HCT116 (cell line): ENCODE measurements around the gene LRIG3.

Experiments
- POLR2A ChIP-seq: IDR thresholded peaks from 2 replicates; pipeline ENCODE4 v1.7.0; 2011; ENCODE audit warnings: borderline replicate concordance; ENCODE audit not compliant: insufficient read depth, insufficient read length; ENCODE audit errors: extremely low read depth
- RAD21 ChIP-seq: IDR thresholded peaks from 2 replicates; pipeline ENCODE4 v1.6.1; 2012; ENCODE audit warnings: low read depth, mild to moderate bottlenecking
- TF ChIP-seq, protein P1 (sequence below): IDR thresholded peaks from 2 replicates; pipeline ENCODE4 v1.6.1; 2012; ENCODE audit warnings: low read depth
- TF ChIP-seq, protein P2 (sequence below), 3 experiments: fragments of 200-600 bp in 1 of 3; sonication (generic) in 1 of 3; IDR thresholded peaks in 2 of 3; conservative IDR thresholded peaks in 1 of 3; 2 replicates each; pipeline ENCODE4 v1.5.1; 2012 to 2017; ENCODE audit warnings: low read depth in 2 of 3, low read length in 2 of 3, antibody characterized with exemption in 1 of 3, borderline replicate concordance in 1 of 3, control low read depth in 1 of 3, mild to moderate bottlenecking in 1 of 3, mixed read lengths in 1 of 3, mixed run types in 1 of 3, moderate library complexity in 1 of 3; ENCODE audit not compliant: insufficient read depth in 1 of 3
- TF ChIP-seq, protein P3 (sequence below): IDR thresholded peaks from 2 replicates; pipeline ENCODE4 v1.6.1; 2012

DNA sequence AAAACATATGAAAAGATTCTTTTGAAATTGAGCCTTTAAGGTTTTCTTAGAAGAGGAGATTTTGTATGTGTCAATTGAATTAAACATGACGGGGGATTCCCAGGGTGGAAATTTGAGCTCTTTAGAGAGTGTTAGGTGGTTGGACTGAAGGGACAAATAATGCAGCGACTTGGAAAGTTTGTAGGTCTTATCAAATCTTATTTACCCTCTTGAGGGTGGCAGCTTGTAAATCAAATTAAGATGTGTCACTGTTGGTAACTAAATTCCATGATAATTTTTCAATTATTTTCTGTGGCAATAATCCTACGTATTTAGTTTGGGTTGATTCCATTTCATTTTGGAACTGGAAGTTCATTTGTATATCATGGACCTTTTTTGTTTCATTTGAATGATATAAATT is 33.7 kb upstream of the LRIG3 start:
- TF ChIP-seq, protein P1, sequence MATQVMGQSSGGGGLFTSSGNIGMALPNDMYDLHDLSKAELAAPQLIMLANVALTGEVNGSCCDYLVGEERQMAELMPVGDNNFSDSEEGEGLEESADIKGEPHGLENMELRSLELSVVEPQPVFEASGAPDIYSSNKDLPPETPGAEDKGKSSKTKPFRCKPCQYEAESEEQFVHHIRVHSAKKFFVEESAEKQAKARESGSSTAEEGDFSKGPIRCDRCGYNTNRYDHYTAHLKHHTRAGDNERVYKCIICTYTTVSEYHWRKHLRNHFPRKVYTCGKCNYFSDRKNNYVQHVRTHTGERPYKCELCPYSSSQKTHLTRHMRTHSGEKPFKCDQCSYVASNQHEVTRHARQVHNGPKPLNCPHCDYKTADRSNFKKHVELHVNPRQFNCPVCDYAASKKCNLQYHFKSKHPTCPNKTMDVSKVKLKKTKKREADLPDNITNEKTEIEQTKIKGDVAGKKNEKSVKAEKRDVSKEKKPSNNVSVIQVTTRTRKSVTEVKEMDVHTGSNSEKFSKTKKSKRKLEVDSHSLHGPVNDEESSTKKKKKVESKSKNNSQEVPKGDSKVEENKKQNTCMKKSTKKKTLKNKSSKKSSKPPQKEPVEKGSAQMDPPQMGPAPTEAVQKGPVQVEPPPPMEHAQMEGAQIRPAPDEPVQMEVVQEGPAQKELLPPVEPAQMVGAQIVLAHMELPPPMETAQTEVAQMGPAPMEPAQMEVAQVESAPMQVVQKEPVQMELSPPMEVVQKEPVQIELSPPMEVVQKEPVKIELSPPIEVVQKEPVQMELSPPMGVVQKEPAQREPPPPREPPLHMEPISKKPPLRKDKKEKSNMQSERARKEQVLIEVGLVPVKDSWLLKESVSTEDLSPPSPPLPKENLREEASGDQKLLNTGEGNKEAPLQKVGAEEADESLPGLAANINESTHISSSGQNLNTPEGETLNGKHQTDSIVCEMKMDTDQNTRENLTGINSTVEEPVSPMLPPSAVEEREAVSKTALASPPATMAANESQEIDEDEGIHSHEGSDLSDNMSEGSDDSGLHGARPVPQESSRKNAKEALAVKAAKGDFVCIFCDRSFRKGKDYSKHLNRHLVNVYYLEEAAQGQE = no peak
- TF ChIP-seq, protein P2, sequence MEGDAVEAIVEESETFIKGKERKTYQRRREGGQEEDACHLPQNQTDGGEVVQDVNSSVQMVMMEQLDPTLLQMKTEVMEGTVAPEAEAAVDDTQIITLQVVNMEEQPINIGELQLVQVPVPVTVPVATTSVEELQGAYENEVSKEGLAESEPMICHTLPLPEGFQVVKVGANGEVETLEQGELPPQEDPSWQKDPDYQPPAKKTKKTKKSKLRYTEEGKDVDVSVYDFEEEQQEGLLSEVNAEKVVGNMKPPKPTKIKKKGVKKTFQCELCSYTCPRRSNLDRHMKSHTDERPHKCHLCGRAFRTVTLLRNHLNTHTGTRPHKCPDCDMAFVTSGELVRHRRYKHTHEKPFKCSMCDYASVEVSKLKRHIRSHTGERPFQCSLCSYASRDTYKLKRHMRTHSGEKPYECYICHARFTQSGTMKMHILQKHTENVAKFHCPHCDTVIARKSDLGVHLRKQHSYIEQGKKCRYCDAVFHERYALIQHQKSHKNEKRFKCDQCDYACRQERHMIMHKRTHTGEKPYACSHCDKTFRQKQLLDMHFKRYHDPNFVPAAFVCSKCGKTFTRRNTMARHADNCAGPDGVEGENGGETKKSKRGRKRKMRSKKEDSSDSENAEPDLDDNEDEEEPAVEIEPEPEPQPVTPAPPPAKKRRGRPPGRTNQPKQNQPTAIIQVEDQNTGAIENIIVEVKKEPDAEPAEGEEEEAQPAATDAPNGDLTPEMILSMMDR (IDR thresholded peaks at IDR 0.05 in 2 of 3, conservative IDR thresholded peaks at IDR 0.05 in 1 of 3; ENCODE audit: borderline replicate concordance in 1 of 3, insufficient read depth in 1 of 3, low read depth in 2 of 3, low read length in 2 of 3) = no peak
- no peak for TF ChIP-seq POLR2A
- TF ChIP-seq RAD21 = no peak
- TF ChIP-seq, protein P3, sequence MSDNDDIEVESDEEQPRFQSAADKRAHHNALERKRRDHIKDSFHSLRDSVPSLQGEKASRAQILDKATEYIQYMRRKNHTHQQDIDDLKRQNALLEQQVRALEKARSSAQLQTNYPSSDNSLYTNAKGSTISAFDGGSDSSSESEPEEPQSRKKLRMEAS = no peak
